Stimulated activated CD8-positive, alpha-beta memory T cell treated with anti-CD3 and anti-CD28 coated beads, Interleukin-15, amount 100 ng/mL, for 48 hours (primary cell): Measurements from ENCODE around the gene ALPI.

Source experiments
- DNase-seq, 2 donors: peaks; one replicate each; pipeline ENCODE4 v3.0.0-alpha.2; 2020; ENCODE audit warnings: low read depth in 2 of 2

The ALPI gene

DNA sequence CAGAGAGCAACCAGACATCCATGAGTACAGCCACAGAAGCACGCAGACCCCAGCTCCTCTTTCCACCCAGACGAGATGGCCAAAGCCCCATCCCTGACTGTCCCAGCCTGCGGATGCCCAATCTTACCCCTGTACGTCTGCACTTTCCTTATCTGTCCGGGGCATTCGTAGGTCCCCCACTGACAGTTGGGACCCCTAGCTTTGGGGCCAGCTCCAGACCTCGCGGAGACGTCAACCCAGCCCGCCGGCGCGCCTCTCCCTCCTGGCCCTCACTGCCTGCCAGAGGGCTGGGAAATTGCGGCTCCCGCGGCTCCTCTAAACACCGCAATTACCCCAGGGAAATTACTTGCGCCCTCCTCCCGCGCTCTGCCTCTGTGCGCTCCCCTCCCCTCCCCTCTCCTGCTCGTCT lies 29.4 kb downstream of the ALPI start:
- no peak for DNase-seq

DNA sequence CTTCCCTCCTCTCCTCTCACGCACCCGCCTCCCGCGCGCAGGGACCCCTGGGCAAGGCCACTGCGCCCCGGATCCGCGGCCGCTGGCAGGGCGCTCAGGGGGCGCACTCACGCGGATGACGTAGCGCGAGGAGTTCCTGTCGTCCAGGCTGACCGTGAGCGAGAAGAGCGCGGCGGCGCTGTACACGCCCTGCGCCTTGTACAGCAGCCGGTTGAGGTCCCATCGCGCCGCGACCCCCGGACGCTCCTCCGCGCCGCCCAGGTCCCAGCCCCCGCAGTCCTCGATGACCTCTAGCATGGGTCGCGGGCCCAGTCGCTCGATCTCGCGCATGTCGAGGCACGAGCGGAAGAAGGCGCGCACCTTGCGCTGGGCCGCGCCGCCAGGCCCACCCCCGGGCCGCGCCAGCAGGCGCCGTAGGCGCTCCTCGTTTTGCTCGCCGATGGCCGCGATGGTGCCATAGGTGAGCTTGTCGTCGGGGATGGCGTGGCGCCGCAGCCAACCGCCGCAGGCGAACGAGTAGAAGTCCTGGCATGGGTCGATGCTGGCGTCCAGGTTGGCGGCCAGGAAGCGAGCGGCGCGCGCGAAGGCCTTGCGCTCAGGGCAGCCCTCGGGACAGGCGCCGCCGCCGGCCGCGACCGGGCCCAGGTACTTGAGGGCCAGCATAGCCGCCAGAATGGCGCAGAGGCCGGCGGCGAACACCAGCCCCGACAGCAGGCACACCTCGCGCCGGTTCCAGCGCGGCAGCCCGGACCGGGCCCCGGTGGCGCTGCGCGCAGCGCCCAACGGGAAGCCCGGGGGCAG lies 30.0 kb downstream of the ALPI start:
- DNase-seq, result no peak

DNA sequence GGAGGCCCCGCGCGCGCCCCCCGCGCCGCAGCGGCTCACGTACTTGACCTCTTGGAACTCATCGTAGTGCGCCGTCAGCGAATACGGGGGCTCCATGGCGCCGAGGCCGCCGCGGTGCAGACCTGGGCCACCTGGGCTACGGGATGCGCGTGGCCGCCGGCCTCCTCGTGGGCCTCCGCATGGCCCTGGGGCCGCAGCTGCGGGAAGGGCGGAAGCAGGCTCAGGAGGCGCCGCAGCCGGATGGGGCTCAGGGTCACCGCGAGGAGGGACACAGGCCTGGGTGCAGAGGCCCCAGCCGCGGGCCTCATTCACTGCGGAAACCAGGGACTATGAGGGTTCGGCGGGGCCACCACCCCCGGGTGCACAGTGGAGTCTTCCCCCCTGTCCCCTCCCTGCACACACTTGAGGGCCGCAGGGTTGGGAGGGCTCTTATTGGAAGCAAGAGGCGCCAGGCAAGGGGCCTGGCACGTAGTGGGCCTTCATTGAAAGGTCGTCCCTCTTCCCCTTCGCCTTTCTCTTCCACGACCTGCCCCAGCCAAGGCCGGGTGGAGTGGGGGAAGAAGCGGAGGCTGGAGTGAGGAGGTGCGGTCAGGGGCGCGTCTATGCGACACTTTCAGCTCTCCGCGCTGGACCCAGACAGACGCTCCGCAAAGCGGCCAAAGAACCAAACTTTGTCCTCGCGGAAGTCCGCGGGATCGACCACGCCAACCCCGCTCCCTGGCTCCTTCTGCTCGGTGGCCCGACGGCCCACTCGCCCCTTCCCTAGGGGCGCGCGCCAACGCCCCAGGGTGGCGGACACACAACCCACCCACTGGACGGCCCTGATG lies 30.8 kb downstream of the ALPI start:
- DNase-seq, result no peak

DNA sequence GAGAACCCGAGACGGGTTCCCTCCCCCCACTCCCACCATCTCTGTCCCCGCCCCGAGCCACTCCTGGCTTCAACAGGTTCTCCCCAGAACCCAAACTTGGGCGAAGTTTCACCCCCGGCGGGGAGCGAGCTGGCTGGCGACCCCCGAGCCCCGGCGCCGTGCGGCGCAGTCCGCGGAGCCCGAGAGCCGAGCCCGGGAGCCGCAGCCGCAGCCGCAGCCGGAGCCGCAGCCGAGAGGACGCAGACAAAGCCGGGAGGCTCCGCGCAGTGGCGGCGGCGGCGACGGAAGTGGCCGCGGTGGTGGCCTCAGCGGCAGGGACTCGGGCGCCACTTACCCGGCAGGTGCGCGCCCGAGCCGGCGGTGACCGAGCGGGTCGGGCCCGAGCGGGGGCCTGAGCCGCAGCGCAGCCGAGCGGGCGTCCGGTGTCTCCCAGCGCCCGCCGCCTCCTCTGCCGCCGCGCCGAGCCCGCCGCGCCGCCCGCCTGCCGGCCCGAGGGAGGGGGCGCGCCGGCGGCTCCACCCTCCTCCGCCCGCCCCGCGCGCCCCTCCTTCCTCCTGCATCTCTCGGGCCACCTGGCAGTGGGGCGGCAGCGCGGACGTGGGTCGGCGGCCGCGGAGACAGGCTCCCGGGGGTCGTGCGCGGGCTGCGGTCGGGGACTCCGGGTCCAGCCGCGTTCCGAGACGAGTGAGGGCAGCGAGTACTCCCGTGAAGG lies 31.6 kb downstream of the ALPI start, which contains the start of gene ECEL1:
TSS of gene ECEL1 (minus strand) at position 450 of the 712 bp plus-strand sequence. CDS start 1,181 bp downstream, outside the sequence.
- DNase-seq, result no peak

DNA sequence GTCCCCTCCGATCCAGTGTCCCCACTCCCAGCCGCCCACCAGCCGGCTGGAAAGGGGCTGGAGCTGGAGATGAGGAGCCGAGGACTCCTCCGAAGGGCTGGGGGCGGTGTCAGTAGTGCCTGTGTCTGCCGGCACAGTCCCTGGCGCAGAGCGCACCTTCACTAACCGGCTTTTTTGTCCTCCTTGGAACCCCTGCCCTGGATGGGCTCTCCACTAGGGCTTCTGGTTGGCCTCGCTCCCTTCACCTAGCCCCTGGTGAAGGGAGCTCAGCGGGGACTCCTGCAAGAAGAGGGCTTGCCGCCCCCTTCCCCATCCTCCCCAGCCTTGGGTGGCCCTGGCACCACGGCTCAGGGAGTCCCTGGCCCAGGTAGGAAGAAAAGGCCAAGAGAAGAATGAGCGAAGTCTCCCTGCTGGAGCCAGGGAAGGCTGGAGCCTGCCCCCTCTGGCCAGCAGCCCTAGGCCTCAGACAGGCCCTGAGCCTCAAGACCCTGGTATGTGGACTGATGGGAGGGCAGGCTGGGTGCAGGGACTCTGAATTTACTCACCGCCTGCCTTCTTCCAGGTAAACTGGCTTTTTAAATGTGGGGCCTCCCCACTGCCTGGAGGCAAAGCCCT lies 32.3 kb downstream of the ALPI start:
- DNase-seq, result no peak

DNA sequence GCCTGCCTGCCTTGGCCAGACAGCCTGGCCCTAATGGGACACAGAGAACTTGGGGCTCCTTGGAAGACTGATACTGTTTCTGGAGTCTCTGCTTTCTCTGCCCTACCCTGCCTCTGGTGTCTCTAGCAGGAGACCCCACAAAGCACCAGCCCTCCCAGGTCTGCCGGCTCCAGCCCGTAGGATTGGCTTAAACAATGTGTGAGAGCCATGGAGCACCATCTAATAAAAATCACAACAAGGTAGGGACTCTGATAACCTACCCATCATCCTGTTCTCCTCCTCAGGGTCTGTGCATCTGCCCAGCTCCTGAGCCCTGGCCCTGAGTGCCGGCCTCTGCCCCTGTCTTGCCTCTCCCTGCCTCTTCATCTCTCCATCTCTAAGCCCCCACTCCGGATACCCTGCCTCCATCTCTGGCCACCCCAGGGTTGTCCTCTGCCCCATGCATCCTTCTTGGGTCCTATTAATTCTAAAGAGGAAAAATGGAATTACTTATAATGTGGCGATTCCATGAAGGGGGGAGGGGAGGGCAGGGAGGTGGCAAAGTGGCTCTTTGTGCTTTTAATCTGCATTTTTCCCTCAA lies 32.9 kb downstream of the ALPI start:
- DNase-seq, result no peak

DNA sequence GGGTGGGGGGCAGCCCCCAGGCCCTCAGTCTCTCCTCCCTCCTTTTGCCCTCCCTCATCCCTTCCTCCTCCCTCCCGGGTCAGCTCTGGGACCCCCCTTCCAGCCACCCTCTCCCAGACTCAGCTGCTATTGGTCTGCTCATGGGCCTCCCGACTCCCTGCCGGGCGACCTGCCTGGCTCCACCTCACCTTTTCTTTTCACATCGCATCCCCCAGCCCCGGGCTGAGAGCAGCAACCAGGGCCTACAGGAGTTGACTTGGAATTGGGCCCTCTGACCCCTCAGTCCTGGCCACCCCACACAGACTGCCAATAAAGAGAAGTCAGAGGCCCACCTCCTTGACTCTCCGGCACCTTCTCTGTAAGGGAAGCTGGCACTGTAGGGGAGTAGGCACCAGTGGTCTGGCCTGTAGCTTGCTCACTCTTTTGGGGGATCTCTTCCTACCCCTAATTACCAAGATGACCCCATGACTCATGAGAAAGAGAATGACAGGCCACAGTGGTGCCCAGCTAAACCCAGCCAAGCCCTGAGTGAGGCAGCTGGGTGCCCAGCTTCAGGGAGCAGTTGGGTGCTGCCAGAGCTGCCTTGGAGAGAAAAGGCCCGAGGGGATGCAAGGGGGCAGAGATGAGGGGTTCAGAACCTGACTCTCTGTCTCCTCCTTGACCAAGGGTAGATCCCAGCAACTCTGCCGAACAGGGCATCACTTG lies 33.7 kb downstream of the ALPI start:
- no peak for DNase-seq

DNA sequence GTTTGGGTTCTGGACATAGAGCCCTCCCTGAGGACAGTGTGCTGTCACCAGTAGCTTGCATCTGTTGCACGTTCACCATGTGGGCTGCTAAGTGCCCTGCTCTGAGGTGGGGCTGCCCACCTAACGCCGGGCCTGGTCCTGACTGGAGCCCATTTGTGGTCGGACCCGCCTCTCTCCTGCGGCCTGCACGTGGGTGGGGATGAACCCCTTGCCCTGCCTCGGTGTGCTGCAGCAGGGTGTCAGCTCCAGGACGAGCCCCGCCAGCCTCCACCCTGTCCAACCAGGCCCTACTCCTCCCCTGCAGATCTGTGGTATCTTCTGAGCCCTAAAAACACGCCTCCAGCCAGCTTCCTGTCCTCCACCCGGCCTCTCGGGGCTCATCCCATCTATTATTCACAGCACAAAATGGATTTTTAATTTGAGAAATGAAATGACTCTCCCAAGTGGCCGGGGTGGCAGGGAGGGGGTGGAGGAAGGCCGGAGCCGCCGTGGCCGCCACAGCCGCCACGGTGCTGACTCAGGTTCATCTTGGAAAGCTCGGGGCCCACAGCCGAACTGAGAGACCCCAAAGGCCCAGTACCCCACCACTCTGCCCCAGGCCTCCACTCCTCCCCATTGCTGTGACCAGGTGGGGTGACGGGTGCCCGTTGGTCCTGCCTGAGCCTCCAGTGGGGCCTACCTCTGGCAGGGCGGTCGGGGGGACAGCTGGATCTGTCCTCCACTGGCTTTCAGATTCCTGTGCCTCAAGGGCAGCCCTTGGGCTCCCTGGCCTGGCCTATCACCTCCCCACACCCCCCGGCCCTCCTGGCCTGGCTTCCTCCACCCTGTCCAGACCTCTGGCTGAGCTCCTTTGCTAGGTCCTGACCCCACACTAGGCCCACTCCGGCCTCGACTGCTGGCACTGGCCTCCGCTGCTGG lies 34.5 kb downstream of the ALPI start:
- DNase-seq, result no peak

DNA sequence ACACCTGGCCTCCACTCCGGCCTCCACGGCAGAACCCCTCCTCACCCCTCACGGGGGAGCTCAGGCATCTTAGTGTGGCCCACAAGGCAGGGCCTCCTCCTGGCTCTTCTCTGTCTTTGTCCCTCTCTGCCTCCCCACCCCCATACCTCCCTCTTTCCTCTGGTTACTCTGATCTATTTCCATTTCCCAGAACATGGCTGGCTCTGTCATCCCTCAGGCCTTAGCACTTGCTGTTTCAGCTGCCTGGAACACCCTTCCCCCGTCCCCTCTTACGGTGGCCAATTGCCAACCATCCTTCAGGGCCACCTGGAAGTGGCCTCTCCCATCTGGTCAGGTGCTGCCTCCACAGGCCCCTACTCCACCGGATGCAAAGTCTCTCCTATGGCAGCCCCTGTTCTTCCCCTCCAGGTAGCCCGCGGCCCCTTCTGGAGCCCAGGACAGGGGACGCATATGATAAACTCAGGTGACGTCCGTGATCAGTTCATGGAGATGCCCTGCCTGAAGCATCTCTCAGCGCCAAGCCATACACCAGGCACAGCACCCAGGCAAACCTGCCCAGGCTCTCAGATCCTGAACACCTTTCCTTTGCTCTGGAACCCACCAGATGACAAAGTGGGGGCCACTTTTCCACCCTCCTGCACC lies 35.3 kb downstream of the ALPI start:
- no peak for DNase-seq

DNA sequence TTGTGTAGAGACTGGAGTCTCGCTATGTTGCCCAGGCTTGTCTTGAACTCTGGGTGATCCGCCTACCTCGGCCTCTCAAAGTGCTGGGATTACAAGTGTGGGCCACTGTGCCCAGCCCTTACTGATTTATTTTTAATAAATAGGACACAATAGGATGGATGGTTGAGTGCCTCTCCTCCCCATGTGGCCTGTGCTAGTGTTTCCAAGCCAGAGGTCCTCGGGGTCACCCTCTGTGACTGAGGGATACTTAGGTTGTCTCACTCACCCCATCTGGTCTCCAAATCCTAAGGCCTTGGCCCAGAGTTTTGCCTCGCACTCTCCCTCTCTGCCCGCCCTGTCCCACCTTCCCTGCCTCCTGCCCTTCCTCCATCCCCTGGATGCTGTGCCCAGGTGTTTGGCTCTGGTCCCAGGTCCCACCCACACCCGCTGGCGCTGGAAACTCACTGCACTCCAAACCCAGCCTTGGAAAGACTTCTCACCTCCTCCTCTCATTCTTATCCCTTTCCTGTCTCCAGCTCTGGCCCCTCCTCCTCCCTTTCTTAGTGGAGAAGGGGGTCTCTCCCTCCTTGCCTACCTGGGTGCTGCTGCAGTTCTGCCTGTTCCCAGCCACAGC lies 36.4 kb downstream of the ALPI start:
- DNase-seq, result no peak

DNA sequence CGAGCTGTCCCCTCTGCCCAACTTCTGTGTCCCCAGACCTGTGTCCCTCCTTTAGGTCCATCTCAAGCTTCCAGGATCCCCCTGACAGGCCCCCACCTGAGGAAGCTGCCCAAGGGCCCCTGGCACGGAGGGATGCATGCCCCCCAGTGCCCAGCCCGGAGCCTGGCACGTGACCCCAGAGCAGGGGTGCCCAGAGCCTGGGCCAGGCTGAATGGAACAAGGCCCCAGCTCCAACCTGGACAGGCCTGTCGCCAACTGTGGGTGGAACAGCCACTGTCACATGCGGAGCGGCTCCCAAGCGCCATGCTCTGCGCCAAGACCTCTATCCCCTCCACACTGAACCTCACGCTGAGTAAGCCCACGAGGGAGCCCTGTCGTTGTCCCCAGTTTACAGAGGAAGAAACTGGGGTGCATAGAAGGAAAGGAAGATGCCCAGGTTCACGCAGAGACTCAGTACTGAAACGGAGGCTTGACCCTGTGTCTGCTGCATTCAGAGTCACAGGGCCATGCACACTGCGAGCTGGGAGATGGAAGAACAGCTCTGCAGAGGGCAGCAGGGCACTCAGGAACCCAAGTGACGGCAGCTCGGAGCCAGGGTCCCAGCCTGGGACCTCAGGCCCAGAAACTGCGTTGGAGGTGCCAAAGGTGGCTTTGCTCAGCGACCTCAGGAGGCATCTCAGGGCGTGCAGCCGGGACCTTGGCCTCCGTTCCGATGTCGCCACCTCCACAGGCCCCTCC lies 37.2 kb downstream of the ALPI start:
- no peak for DNase-seq

DNA sequence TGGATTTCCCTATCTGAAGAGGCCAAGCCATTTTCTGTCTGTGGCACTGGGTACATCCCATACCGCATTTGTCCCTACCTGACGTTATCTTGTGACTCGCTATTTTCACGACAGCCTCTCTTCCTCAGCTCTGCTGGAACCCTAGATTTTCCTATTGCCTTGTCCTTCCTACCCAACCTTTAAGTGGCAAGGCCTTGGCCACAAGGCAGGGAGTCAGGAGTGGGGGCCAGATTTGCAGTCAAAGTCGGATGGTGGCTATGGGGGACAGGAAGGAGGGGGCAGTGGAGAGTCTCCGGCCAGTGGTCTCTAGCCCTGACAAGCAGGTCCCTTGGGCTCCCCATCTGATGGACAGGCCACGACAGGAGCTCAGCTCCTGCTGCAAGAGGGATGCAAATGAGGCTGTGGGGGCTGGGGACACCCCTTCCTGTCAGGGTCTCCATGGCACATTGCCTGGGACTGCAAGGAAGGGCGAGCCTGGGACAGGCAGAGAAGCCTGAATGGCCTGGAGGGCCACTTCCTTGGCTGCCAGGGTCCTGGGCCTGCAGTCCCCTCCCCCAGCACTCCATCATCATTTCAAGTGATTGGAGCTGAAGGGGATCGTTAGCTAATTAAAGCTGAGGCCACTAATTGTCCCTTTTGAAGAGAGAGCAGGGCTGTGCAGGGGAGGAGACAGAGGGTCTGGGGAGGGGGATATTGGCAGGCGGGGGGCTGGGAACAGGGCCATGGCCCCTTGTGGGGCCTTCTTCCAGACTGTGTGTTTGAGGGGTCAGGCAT lies 37.9 kb downstream of the ALPI start:
- no peak for DNase-seq

DNA sequence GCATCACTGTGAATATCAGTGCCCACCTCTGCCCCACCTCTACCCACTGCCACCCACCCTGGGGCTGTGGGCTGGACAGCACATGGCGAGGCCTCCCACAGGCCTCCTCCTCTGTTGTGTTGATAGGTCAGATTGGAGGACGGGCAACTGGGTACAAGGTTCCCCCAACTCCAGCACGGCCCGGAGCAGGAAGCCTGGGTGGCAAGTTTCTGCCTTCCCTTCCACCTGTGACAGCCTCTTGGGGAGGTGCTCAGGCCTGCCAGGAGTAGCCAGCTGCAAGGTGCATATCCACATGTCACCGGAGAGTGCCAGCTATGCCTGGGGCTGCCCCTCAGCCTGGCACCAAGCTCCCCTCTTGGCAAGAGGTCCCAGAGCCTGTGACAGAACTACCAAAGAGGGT lies 38.6 kb downstream of the ALPI start:
- DNase-seq, result no peak

DNA sequence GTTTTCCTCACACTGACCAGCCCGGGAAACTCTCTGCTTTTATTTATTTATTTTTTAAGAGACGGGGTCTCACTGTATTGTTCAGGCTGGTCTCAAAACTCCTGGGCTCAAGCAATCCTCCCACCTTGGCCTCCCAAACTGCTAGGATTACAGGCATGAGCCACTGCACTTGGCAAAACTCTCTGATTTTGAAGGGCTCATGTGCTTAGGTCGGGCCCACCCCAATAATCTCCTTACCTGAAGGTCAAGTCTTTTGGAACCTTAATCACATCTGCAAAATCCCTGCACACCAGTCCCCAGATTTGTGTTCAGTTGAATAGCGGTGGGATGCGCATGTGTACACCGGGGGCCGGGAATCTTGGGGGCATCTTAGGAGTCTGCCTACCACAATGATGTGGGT lies 39.3 kb downstream of the ALPI start:
- no peak for DNase-seq

DNA sequence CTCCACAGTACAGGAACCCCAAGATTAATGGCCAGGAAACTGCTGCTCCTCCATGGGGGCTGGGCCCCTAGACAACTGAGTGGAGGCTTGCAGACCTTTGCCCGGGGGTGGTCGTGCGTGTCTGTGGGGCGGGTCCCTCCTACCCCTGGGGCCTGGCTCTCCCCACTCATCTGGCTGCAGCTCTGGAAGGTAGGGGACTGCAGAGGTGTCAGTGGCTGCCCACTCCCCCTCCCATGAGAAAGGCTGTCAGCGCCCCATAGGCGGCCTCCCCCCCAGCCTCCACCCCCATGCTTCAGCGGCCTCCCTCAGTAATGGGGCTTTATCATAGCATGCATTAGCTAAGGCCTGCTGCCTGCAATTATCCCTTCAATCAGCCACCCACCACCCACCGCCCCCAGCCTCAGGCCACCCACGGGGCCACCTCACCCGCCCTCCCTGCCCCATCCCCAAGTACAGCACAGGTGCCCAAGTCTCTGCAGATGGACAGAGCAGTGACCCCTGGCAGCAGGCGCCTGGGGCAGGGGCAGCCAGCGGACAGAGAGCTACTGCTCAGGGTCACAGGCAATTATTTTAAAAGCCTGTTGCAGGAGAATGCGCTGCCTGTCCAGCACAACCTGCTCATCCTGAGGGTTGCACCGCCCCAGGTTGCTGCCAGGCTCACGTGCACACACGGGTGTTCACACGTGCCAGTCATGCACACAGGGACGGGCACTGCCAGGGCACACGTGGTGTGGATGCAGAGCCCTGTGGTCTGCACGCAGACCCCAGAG lies 40.7 kb downstream of the ALPI start:
- DNase-seq, result no peak

DNA sequence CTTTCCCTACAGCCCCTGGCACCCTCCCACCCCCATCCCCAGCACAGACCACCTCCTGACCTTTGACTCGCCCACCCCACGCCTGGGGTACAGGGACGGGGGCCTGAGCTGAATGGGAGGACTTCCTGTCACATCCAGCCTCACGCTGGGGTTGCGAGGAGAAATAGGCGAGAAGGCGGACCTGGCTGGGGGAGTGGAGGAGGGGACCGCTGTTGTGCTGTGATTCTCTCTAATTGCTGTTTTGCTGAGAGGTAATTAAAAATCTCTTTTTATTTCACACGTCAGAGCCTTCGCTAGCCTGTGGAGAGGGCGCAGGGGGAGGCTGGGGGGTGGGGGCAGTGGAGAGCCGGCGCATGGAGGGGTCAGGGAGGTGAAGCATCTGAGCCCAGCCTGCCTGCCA lies 41.4 kb downstream of the ALPI start:
- no peak for DNase-seq

DNA sequence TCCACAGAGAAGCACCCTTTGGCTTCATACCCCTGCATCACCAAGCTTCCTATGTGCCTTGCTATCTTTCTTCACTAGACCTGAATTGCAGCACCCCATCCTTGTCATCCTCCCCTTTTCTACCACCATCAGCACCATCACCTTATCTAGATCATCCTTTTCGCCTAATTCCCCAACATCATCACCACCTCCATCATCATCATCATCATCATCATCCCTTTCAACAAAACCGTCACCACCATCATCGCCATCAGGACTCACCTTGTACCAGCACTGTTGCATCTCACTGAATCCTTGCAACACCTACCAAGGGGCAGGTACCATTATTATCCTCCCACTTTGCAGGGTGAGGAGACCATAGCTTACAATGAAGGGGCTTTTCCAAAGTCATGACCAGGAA lies 42.5 kb downstream of the ALPI start:
- DNase-seq, result no peak
